ENCODE measurements around the gene WWC2.

DNA sequence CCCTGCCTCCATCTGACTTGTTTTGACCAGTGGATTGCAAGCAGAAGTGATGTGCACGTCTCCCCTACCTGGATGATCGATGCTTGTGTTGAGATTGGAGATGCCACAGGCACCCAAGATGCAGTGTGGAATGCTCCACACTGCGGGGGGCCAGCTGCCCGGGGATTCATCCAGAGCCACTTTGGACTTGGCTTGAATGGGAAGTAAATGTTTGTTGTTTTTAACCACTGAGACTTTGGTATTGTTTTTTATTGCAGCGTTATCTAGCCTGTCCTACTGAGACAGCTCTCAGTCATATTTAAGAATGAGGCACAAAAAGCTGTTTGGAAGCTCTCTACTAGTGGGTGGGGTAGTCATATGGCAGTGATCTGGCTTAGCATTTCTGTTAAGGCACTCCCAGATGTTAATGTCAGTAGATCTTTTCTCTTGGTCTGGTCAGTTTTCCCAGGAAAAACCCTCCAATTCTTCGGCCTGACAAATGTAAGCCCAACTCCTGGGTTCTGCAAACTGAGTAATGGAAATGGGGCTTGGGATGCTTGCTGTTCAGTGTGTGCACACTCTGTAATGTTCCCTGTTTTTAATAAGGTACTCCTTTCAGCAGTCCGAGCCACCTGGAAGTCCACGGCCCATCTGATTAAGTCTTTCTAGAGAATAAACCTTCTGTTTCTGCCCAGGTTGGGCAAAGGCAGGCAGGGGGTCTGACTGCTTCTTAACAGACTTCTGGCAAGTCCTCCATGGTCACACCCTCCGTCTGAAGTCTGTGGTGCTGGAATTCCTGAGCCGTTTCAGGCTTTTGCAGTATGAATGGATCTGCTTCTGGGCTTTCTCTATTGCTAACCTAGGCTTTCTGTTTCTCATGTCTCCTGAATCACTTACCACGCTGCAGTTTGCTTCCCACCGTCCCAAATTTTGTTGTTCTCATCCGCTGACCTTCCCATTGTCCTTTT lies 74.8 kb downstream of the WWC2 start:
- TF ChIP-seq GATA2 (IDR thresholded peaks at IDR 0.05; ENCODE audit: low read depth, low read length) (no peak), GATA3 (IDR thresholded peaks at IDR 0.05; ENCODE audit: low read depth, low read length) (no peak)
